Memory B cell (primary cell): ENCODE results near the gene GUCY1A1.
A peak's percentile ranks its signal among the peaks of the same experiment; 100 is the strongest.

Experiments used
- ATAC-seq: fragments of 150-1000 bp; cut with Tn5 transposase; 2 replicates; pipeline ENCODE4 v1.10.0; 2021; ENCODE audit warnings: low read depth, mild to moderate bottlenecking, moderate library complexity
- DNase-seq, 2 donors: peaks; one replicate each; pipeline ENCODE4 v3.0.0; 2022; ENCODE audit warnings: low spot score in 2 of 2
- H3K27ac Mint-ChIP-seq: one replicate; pipeline ENCODE4 v1.8.0; 2022; ENCODE audit warnings: mild to moderate bottlenecking, moderate library complexity, mixed read lengths
- H3K27me3 Mint-ChIP-seq: one replicate; pipeline ENCODE4 v1.8.0; 2022; ENCODE audit warnings: mixed read lengths
- H3K36me3 Mint-ChIP-seq: one replicate; pipeline ENCODE4 v1.8.0; 2022; ENCODE audit warnings: mild to moderate bottlenecking, mixed read lengths
- H3K4me1 Mint-ChIP-seq: one replicate; pipeline ENCODE4 v1.8.0; 2022; ENCODE audit warnings: mixed read lengths
- H3K4me3 Mint-ChIP-seq: one replicate; pipeline ENCODE4 v1.8.0; 2022; ENCODE audit warnings: mild to moderate bottlenecking, moderate library complexity, mixed read lengths
- H3K9me3 Mint-ChIP-seq: one replicate; pipeline ENCODE4 v1.8.0; 2022; ENCODE audit warnings: mixed read lengths

GUCY1A1 gene, protein sequence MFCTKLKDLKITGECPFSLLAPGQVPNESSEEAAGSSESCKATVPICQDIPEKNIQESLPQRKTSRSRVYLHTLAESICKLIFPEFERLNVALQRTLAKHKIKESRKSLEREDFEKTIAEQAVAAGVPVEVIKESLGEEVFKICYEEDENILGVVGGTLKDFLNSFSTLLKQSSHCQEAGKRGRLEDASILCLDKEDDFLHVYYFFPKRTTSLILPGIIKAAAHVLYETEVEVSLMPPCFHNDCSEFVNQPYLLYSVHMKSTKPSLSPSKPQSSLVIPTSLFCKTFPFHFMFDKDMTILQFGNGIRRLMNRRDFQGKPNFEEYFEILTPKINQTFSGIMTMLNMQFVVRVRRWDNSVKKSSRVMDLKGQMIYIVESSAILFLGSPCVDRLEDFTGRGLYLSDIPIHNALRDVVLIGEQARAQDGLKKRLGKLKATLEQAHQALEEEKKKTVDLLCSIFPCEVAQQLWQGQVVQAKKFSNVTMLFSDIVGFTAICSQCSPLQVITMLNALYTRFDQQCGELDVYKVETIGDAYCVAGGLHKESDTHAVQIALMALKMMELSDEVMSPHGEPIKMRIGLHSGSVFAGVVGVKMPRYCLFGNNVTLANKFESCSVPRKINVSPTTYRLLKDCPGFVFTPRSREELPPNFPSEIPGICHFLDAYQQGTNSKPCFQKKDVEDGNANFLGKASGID

GRCh38 chr4:155666344-155667221 is at the start of gene GUCY1A1:
GUCY1A1 (plus strand) TSS chr4:155666848; CDS start chr4:155696868, 30,020 bp downstream.
- H3K27me3 Mint-ChIP-seq: peaks cover 7% of the 10 kb centered on the region
- no peak within 1 kb of the TSS for H3K27ac Mint-ChIP-seq
- no peaks in the 10 kb centered on the region for H3K9me3 Mint-ChIP-seq
- ATAC-seq (no peak), DNase-seq (no peak)
- H3K36me3 Mint-ChIP-seq: no peaks in the 10 kb centered on the region
- H3K4me3 Mint-ChIP-seq: peak within 1 kb of the TSS; percentile 61
- peaks cover 6% of the 10 kb centered on the region for H3K4me1 Mint-ChIP-seq

- Mint-ChIP-seq H3K36me3 (no peaks in the 10 kb centered on the region), H3K27me3 (no peaks in the 10 kb centered on the region), H3K4me1 (peaks cover 3% of the 10 kb centered on the region), H3K9me3 (no peaks in the 10 kb centered on the region), H3K4me3 (no peak overlapping the region), H3K27ac (no peak overlapping the region)
- DNase-seq (no peak), ATAC-seq (no peak)
Measured at GRCh38 chr4:155617296-155617695, 49.4 kb upstream of the GUCY1A1 start.

GRCh38 chr4:155618183-155618838 is 48.3 kb upstream of the GUCY1A1 start:
- no peaks in the 10 kb centered on the region for H3K36me3 Mint-ChIP-seq
- H3K4me1 Mint-ChIP-seq: peaks cover 3% of the 10 kb centered on the region
- DNase-seq: no peak
- no peak overlapping the region for H3K27ac Mint-ChIP-seq
- H3K27me3 Mint-ChIP-seq: no peaks in the 10 kb centered on the region
- no peak overlapping the region for H3K4me3 Mint-ChIP-seq
- no peaks in the 10 kb centered on the region for H3K9me3 Mint-ChIP-seq
- ATAC-seq: no peak

GRCh38 chr4:155620637-155621036 is 46.0 kb upstream of the GUCY1A1 start:
- Mint-ChIP-seq H3K9me3 (no peaks in the 10 kb centered on the region), H3K4me3 (no peak overlapping the region), H3K4me1 (no peaks in the 10 kb centered on the region), H3K27me3 (no peaks in the 10 kb centered on the region), H3K36me3 (no peaks in the 10 kb centered on the region), H3K27ac (no peak overlapping the region)
- ATAC-seq (no peak), DNase-seq (no peak)

DNA sequence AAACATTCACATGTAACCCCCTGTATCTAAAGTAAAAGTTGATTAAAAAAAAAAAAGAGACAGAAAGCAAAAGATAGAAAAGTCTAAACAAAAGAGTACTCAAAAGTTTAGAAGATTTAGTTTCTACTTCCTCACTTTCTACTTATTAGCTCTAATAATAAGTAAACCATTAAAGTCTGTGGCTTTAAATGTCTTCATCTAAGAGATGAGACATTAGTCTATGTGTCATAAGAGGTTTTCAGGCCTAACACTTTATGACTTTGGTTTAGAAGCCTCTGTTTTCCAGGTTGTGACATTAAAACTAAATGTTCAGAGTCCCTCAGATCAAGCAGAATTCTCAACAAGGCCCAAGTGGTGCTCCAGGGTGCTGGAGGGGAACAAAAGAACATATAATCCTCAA is 42.2 kb upstream of the GUCY1A1 start:
- Mint-ChIP-seq H3K4me3 (no peak overlapping the region), H3K27me3 (no peaks in the 10 kb centered on the region), H3K9me3 (no peaks in the 10 kb centered on the region), H3K4me1 (no peaks in the 10 kb centered on the region), H3K36me3 (no peaks in the 10 kb centered on the region), H3K27ac (no peak overlapping the region)
- ATAC-seq (no peak), DNase-seq (no peak)

GRCh38 chr4:155626561-155626960 is 40.1 kb upstream of the GUCY1A1 start:
- Mint-ChIP-seq H3K27ac (no peak overlapping the region), H3K4me3 (no peak overlapping the region), H3K9me3 (no peaks in the 10 kb centered on the region), H3K27me3 (no peaks in the 10 kb centered on the region), H3K4me1 (no peaks in the 10 kb centered on the region), H3K36me3 (no peaks in the 10 kb centered on the region)
- ATAC-seq: no peak
- DNase-seq: no peak

DNA sequence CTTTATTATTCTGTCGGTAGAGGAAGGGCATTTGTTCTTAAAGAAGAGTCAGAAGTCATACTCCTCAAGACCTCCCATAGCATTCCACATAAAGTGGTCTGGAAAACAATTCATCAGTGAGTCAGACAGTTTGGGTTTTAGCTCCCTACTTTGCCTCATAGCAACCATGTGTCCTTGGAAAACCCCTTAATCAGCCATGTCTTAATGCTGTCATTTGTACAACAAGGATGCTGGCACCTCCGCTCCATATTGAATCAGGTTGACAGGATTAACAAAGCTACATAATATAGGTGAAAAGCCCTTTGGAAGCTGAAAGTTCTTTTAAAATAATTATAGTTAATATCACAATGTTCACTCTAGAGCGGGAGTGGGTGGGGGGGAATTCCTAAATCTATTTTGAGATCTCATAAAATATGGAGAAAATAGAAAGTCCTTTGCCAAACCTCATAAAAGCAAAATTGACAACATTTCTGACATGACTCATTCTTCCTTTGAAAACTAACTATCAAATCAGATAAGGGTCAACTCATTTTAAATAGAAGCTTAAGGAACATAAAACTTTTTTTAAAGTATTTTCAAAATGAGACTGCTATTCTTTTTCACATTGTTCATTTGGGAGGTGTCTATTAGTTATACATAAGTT is 37.3 kb upstream of the GUCY1A1 start:
- H3K27ac Mint-ChIP-seq: no peak overlapping the region
- no peaks in the 10 kb centered on the region for H3K9me3 Mint-ChIP-seq
- H3K36me3 Mint-ChIP-seq: no peaks in the 10 kb centered on the region
- H3K4me3 Mint-ChIP-seq: no peak overlapping the region
- H3K27me3 Mint-ChIP-seq: no peaks in the 10 kb centered on the region
- DNase-seq (no peak), ATAC-seq (no peak)
- no peaks in the 10 kb centered on the region for H3K4me1 Mint-ChIP-seq

DNA sequence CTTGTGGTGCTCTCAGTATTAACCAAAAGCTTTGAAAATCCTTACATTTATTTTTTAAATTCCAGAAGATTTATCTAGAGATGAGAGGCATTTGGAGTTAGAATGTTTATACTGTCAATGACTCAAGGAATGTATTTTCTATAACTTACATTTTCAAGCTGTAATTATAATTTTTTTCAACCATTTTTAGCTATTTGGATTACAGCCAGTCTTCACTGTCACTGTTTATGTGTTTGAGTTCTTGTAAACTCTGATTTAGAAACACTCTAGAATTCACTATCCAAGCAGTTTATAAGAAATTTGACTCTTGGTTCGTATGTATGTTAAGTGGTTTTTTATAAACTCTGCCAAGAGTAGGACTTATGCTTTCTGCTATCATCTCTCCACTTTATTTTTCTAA is 36.7 kb upstream of the GUCY1A1 start:
- no peak for DNase-seq
- H3K4me3 Mint-ChIP-seq: no peak overlapping the region
- H3K27me3 Mint-ChIP-seq: peaks cover under 1% of the 10 kb centered on the region
- no peak overlapping the region for H3K27ac Mint-ChIP-seq
- H3K9me3 Mint-ChIP-seq: peaks cover 3% of the 10 kb centered on the region
- no peaks in the 10 kb centered on the region for H3K4me1 Mint-ChIP-seq
- ATAC-seq: no peak
- no peaks in the 10 kb centered on the region for H3K36me3 Mint-ChIP-seq

DNA sequence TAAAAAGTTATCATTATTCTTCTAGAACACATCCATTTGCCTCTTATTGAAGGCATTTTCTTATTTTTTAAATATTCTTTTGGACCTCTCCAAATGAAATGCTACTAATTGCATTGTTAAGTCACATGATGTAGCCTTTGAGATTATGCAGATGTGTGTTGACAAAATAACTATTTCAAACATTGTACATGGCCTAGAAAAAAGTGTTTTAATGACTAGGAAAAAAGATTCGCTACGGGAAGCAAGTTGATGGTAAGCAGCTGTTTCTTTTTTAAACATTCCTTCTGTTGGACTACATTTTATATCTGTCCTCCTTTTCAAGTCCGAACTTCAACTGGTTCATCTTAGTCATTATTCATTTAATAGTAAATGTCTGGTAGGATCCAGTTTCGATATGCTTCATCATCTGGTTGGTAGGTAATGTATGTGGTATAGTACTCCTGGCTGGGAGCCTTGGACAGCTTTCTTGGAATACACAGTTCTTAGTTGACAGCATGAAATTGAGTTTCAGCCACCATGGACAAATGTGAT is 34.3 kb upstream of the GUCY1A1 start:
- no peak overlapping the region for H3K27ac Mint-ChIP-seq
- peaks cover 4% of the 10 kb centered on the region for H3K9me3 Mint-ChIP-seq
- ATAC-seq (no peak), DNase-seq (no peak)
- H3K36me3 Mint-ChIP-seq: no peaks in the 10 kb centered on the region
- H3K4me1 Mint-ChIP-seq: no peaks in the 10 kb centered on the region
- H3K4me3 Mint-ChIP-seq: no peak overlapping the region
- peaks cover 2% of the 10 kb centered on the region for H3K27me3 Mint-ChIP-seq

GRCh38 chr4:155638195-155638965 is 28.3 kb upstream of the GUCY1A1 start:
- Mint-ChIP-seq H3K9me3 (peaks cover 4% of the 10 kb centered on the region), H3K4me3 (no peak overlapping the region), H3K27me3 (peaks cover 2% of the 10 kb centered on the region), H3K36me3 (no peaks in the 10 kb centered on the region), H3K4me1 (no peaks in the 10 kb centered on the region), H3K27ac (no peak overlapping the region)
- ATAC-seq: no peak
- no peak for DNase-seq

DNA sequence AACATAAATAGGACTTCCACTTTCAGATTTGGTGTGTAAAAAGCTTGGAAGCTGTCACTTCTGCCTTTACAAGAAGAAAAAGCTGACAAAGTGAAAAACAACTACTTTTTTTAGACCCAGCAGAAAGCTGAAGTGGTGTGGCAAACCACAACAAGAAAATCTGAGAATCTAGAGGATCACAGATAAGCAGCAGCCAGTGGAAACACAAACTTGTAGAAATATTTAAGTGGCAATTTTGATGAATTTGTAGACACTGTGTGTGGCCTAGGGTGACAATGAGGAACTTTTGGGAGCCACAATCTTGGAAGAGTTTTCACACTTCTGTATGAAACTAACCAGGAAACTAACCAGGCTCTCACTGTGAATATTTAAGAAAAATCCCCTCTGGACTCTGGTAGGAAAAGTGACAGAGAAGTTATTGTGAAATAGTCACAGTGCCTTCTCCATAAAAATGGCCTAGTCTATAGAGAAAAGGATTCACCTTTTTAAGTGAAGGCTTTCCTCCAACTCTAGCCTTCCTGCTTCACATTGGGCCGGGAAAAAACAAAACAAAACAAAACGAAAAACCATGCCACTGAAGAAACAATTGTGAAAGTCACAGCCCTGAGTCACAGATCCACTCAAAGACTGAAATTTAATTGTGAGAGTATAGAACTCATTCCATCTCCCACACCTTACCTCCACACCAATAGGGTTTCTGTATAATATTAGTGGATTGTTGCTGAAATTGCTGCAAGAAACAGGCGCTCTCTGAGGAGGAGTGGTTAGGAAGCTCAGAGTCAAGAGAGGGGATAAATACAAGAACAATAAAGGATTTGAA is 26.7 kb upstream of the GUCY1A1 start:
- no peak for ATAC-seq
- H3K4me1 Mint-ChIP-seq: no peaks in the 10 kb centered on the region
- H3K4me3 Mint-ChIP-seq: no peak overlapping the region
- peaks cover 2% of the 10 kb centered on the region for H3K9me3 Mint-ChIP-seq
- peaks cover 1% of the 10 kb centered on the region for H3K27me3 Mint-ChIP-seq
- no peaks in the 10 kb centered on the region for H3K36me3 Mint-ChIP-seq
- DNase-seq: no peak
- H3K27ac Mint-ChIP-seq: no peak overlapping the region

DNA sequence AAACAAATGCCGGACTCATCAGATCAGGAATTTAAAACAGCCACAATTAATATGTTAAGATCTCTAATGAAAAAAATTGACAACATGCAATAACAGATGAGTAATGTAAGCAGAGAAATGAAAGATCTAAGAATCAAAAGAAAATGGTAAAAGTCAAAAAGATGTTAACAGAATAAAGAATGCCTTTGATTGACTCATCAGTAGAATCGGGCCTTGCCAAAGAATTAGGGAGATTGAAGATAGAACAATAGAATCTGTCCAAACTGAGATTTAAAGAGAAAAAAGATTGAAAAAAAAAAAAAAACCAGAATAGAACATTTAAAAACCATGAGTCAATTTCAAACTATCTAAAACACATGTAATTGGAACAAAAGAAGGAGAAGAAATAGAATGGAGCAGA is 25.9 kb upstream of the GUCY1A1 start:
- Mint-ChIP-seq H3K27ac (no peak overlapping the region), H3K4me3 (no peak overlapping the region), H3K4me1 (no peaks in the 10 kb centered on the region), H3K27me3 (no peaks in the 10 kb centered on the region), H3K9me3 (no peaks in the 10 kb centered on the region), H3K36me3 (no peaks in the 10 kb centered on the region)
- ATAC-seq (no peak), DNase-seq (no peak)
